Liver (tissue), 9 donors: Measurements from ENCODE around the gene GUCY2D. TPM values are rescaled to one million over a fixed set of nuclear protein-coding genes. Genes with fewer than 3 reads are reported as not detected.

Experiments used
- DNase-seq: peaks from one replicate; pipeline ENCODE4 v3.0.0-alpha.2; 2017; ENCODE audit warnings: low spot score
- H3K27ac ChIP-seq, 2 donors: one replicate each; pipeline ENCODE4 v1.7.0; 2013; ENCODE audit warnings: inconsistent platforms in 2 of 2, low read length in 2 of 2, control low read depth in 1 of 2, low read depth in 1 of 2, mild to moderate bottlenecking in 1 of 2
- H3K27me3 ChIP-seq, 4 donors: one replicate each; pipeline versions ENCODE4 v1.6.1 to v1.7.0; 2013; ENCODE audit warnings: low read length in 3 of 4, inconsistent platforms in 1 of 4, mild to moderate bottlenecking in 1 of 4, moderate library complexity in 1 of 4; ENCODE audit not compliant: control insufficient read depth in 4 of 4, insufficient read depth in 4 of 4
- H3K36me3 ChIP-seq, 4 donors: one replicate each; pipeline versions ENCODE4 v1.6.1 to v1.7.0; 2013; ENCODE audit warnings: low read length in 3 of 4, mild to moderate bottlenecking in 3 of 4, low read depth in 1 of 4, moderate library complexity in 1 of 4; ENCODE audit not compliant: control insufficient read depth in 4 of 4, insufficient read depth in 3 of 4
- H3K4me1 ChIP-seq, 4 donors: one replicate each; pipeline versions ENCODE4 v1.6.1 to v1.7.0; 2013; ENCODE audit warnings: low read length in 3 of 4, mild to moderate bottlenecking in 3 of 4, moderate library complexity in 1 of 4; ENCODE audit not compliant: control insufficient read depth in 4 of 4, insufficient read depth in 4 of 4
- H3K4me3 ChIP-seq, 3 donors: one replicate each; pipeline versions ENCODE4 v1.6.1 to v1.7.0; 2013; ENCODE audit warnings: low read length in 3 of 3, control low read depth in 1 of 3, low read depth in 1 of 3, mild to moderate bottlenecking in 1 of 3
- H3K9ac ChIP-seq, 2 donors: one replicate each; pipeline ENCODE4 v1.7.0; 2013; ENCODE audit warnings: low read length in 2 of 2, mild to moderate bottlenecking in 2 of 2, moderate library complexity in 2 of 2, control low read depth in 1 of 2, low read depth in 1 of 2
- H3K9me3 ChIP-seq, 4 donors: one replicate each; pipeline versions ENCODE4 v1.6.1 to v1.7.0; 2013; ENCODE audit warnings: low read length in 3 of 4; ENCODE audit not compliant: control insufficient read depth in 4 of 4
- CTCF ChIP-seq: fragments of 150-350 bp; IDR thresholded peaks from 2 replicates; pipeline ENCODE4 v1.5.1; 2017; ENCODE audit warnings: improper control_type of control experiment, low read depth, low read length; ENCODE audit not compliant: missing input control
- FOXA1 ChIP-seq: IDR thresholded peaks from 2 replicates; pipeline ENCODE4 v1.6.1; 2016; ENCODE audit warnings: antibody characterized with exemption
- FOXA2 ChIP-seq: IDR thresholded peaks from 2 replicates; pipeline ENCODE4 v1.6.1; 2016; ENCODE audit warnings: antibody characterized with exemption
- GABPA ChIP-seq, 2 donors: IDR thresholded peaks in 1 of 2; conservative IDR thresholded peaks in 1 of 2; 2 replicates each; pipeline ENCODE4 v1.6.1; 2016; ENCODE audit warnings: antibody characterized with exemption in 2 of 2, mild to moderate bottlenecking in 1 of 2, moderate library complexity in 1 of 2
- HNF4A ChIP-seq, 2 donors: conservative IDR thresholded peaks; 2 replicates each; pipeline ENCODE4 v1.6.1; 2016; ENCODE audit warnings: antibody characterized with exemption in 2 of 2, mild to moderate bottlenecking in 2 of 2
- HNF4G ChIP-seq: IDR thresholded peaks from 2 replicates; pipeline ENCODE4 v1.6.1; 2016; ENCODE audit warnings: antibody characterized with exemption
- JUND ChIP-seq, 2 donors: IDR thresholded peaks; 2 replicates each; pipeline ENCODE4 v1.6.1; 2016; ENCODE audit warnings: antibody characterized with exemption in 2 of 2
- MAX ChIP-seq: IDR thresholded peaks from 2 replicates; pipeline ENCODE4 v1.6.1; 2016; ENCODE audit warnings: antibody characterized with exemption
- NR2F2 ChIP-seq: IDR thresholded peaks from 2 replicates; pipeline ENCODE4 v1.6.1; 2016; ENCODE audit warnings: antibody characterized with exemption
- RAD21 ChIP-seq, 2 donors: IDR thresholded peaks; 2 replicates each; pipeline ENCODE4 v1.6.1; 2016; ENCODE audit warnings: antibody characterized with exemption in 2 of 2, mild to moderate bottlenecking in 2 of 2
- REST ChIP-seq: IDR thresholded peaks from 2 replicates; pipeline ENCODE4 v1.6.1; 2016; ENCODE audit warnings: antibody characterized with exemption, mild to moderate bottlenecking
- RXRA ChIP-seq, 2 donors: IDR thresholded peaks; 2 replicates each; pipeline ENCODE4 v1.6.1; 2017 to 2018; ENCODE audit warnings: antibody characterized with exemption in 2 of 2, mild to moderate bottlenecking in 1 of 2
- SP1 ChIP-seq: IDR thresholded peaks from 2 replicates; pipeline ENCODE4 v1.6.1; 2018; ENCODE audit warnings: antibody characterized with exemption, mild to moderate bottlenecking
- YY1 ChIP-seq: IDR thresholded peaks from 2 replicates; pipeline ENCODE4 v1.6.1; 2016; ENCODE audit warnings: antibody characterized with exemption, mild to moderate bottlenecking
- ZBTB33 ChIP-seq: IDR thresholded peaks from 2 replicates; pipeline ENCODE4 v1.6.1; 2016; ENCODE audit warnings: antibody characterized with exemption
- WGBS: extraction: QIAGEN DNeasy Blood & Tissue Kit; methylation state at CpG from one replicate; pipeline ENCODE4 v1.1.7; 2013; 5-methylcytosine and 5-hydroxymethylcytosine counted together
- polyA plus RNA-seq, 2 donors: library from polyadenylated mRNA; stranded (reverse) in 1 of 2; unstranded in 1 of 2; fragments of 200-250 nt in 1 of 2; fragments of >200 nt in 1 of 2; fragmentation: Nextera tagmentation in 1 of 2; extraction: Ambion mirVana in 1 of 2; gene quantifications; one replicate each; pipeline versions ENCODE4 v1.2.1 to v1.2.3, GENCODE V29; 2013 to 2015
- total RNA-seq, 2 donors: library from RNA; depleted of rRNA; stranded (reverse); fragments of >200 nt; gene quantifications; one replicate each; pipeline ENCODE4 v1.2.3, GENCODE V29; 2014
- donor health status: healthy.
- donor health status: healthy.
- donor health status: healthy.
- donor health status: healthy.
- donor health status: healthy.

GUCY2D gene
- total and polyA plus RNA-seq, 4 donors = 0.09 to 0.14 TPM; not detected in 2

- Histone ChIP-seq H3K27me3 (peaks cover 0 to 38% (median 4%) of the 10 kb centered on the region in 4 donors), H3K4me3 (peak overlapping the region in 1 of 3 donors; percentile 8), H3K27ac (no peak overlapping the region), H3K9me3 (no peaks in the 10 kb centered on the region), H3K4me1 (peaks cover 0 to 14% (median 12%) of the 10 kb centered on the region in 4 donors), H3K9ac (no peak overlapping the region), H3K36me3 (no peaks in the 10 kb centered on the region)
- no peak for DNase-seq
- TF ChIP-seq REST = no peak
- TF ChIP-seq GABPA (IDR thresholded peaks at IDR 0.05 in 1 of 2, conservative IDR thresholded peaks at IDR 0.05 in 1 of 2) = no peak
- no peak for TF ChIP-seq NR2F2
- TF ChIP-seq HNF4A (conservative IDR thresholded peaks at IDR 0.05) = no peak
- TF ChIP-seq MAX = no peak
- TF ChIP-seq ZBTB33 = no peak
- 45% methylated on average over 15 of the region's 15 CpGs for WGBS
Observed at GRCh38 chr17:8062807-8063483, 60.5 kb downstream of the GUCY2D start.

GRCh38 chr17:8063761-8064534 lies 61.5 kb downstream of the GUCY2D start:
- Histone ChIP-seq H3K27me3 (peaks cover 0 to 38% (median 4%) of the 10 kb centered on the region in 4 donors), H3K27ac (no peak overlapping the region), H3K9me3 (no peaks in the 10 kb centered on the region), H3K9ac (no peak overlapping the region), H3K4me1 (peaks cover 0 to 8% (median 5%) of the 10 kb centered on the region in 4 donors), H3K4me3 (no peak overlapping the region), H3K36me3 (no peaks in the 10 kb centered on the region)
- WGBS = 30% methylated on average over 26 of the region's 28 CpGs
- no peak for DNase-seq
- no peak for TF ChIP-seq CTCF
- no peak for TF ChIP-seq GABPA (IDR thresholded peaks at IDR 0.05 in 1 of 2, conservative IDR thresholded peaks at IDR 0.05 in 1 of 2)
- no peak for TF ChIP-seq SP1
- no peak for TF ChIP-seq REST
- no peak for TF ChIP-seq RAD21 (IDR thresholded peaks at IDR 0.05)
- TF ChIP-seq RXRA (IDR thresholded peaks at IDR 0.05) = no peak
- TF ChIP-seq MAX = no peak
- no peak for TF ChIP-seq FOXA1
- no peak for TF ChIP-seq ZBTB33
- TF ChIP-seq HNF4A (conservative IDR thresholded peaks at IDR 0.05) = no peak
- TF ChIP-seq FOXA2 = no peak
- no peak for TF ChIP-seq HNF4G
- TF ChIP-seq JUND (IDR thresholded peaks at IDR 0.05) = no peak
- no peak for TF ChIP-seq NR2F2
- TF ChIP-seq YY1 = no peak
